Endodermal cell (in vitro differentiated cells): ENCODE measurements around the gene ETDC. TPM values are rescaled to one million over a fixed set of nuclear protein-coding genes. Genes with fewer than 3 reads are reported as not detected.
"Not testable (repeated sequence)": the region's sequence is repeated elsewhere in the genome, so short reads cannot be mapped to it uniquely, and the experiment has no call there.

Source experiments
- DNase-seq: peaks from one replicate; pipeline ENCODE4 v3.0.0-alpha.2; 2017
- H3K27ac ChIP-seq: 2 replicates; pipeline ENCODE4 v1.5.1; 2013; ENCODE audit warnings: mild to moderate bottlenecking, low read depth, low read length, moderate library complexity
- H3K27me3 ChIP-seq: 2 replicates; pipeline ENCODE4 v1.6.1; 2013; ENCODE audit warnings: mild to moderate bottlenecking, low read length, moderate library complexity; ENCODE audit not compliant: insufficient read depth, control insufficient read depth, poor library complexity, severe bottlenecking
- H3K36me3 ChIP-seq: 2 replicates; pipeline ENCODE4 v1.7.0; 2013; ENCODE audit warnings: mild to moderate bottlenecking, low read length, moderate library complexity; ENCODE audit not compliant: control insufficient read depth, insufficient read depth
- H3K4me1 ChIP-seq: one replicate; pipeline ENCODE4 v1.7.0; 2013; ENCODE audit warnings: low read length; ENCODE audit not compliant: control insufficient read depth, insufficient read depth
- H3K4me3 ChIP-seq: 2 replicates; pipeline ENCODE4 v1.5.1; 2013; ENCODE audit warnings: mild to moderate bottlenecking, low read length, moderate library complexity
- H3K9ac ChIP-seq: 2 replicates; pipeline ENCODE4 v1.6.1; 2013; ENCODE audit warnings: mild to moderate bottlenecking, low read length, moderate library complexity; ENCODE audit not compliant: poor library complexity, severe bottlenecking; ENCODE audit errors: extremely low read depth
- H3K9me3 ChIP-seq: 2 replicates; pipeline ENCODE4 v1.6.1; 2013; ENCODE audit warnings: mild to moderate bottlenecking, low read length, moderate library complexity; ENCODE audit not compliant: control insufficient read depth
- H3K27ac Mint-ChIP-seq: 2 replicates; pipeline ENCODE4 v1.8.0; 2020; ENCODE audit warnings: mixed read lengths
- H3K27me3 Mint-ChIP-seq: 2 replicates; pipeline ENCODE4 v1.8.0; 2021; ENCODE audit warnings: mild to moderate bottlenecking, mixed read lengths; ENCODE audit not compliant: insufficient read depth
- H3K36me3 Mint-ChIP-seq: 2 replicates; pipeline ENCODE4 v1.8.0; 2020; ENCODE audit warnings: low read depth, mixed read lengths
- H3K4me1 Mint-ChIP-seq: 2 replicates; pipeline ENCODE4 v1.8.0; 2020; ENCODE audit warnings: mixed read lengths
- H3K4me3 Mint-ChIP-seq: 2 replicates; pipeline ENCODE4 v1.8.0; 2020; ENCODE audit warnings: mild to moderate bottlenecking, moderate library complexity, mixed read lengths
- H3K9me3 Mint-ChIP-seq: 2 replicates; pipeline ENCODE4 v1.8.0; 2020; ENCODE audit warnings: mild to moderate bottlenecking, mixed read lengths
- WGBS, 2 experiments: methylation state at CpG; one replicate each; pipeline versions ENCODE4 v1.1.5 to v1.1.7; 2013; ENCODE audit warnings: missing lambda C conversion rate in 2 of 2, mixed read lengths in 1 of 2; ENCODE audit not compliant: insufficient coverage in 1 of 2, insufficient read length in 1 of 2; 5-methylcytosine and 5-hydroxymethylcytosine counted together
- long read RNA-seq, 4 experiments: library from polyadenylated mRNA in 2 of 4; library from RNA in 1 of 4; library from capped mRNA in 1 of 4; stranded (forward) in 3 of 4; unstranded in 1 of 4; transcript quantifications; one replicate each; pipeline ENCODE4 v2.0.0, GENCODE V29; 2020 to 2021; ENCODE audit warnings: inconsistent platforms in 1 of 4
- polyA plus RNA-seq, 2 experiments: library from polyadenylated mRNA; stranded (reverse); fragments of 50-300 nt; gene quantifications; one replicate each; pipeline ENCODE4 v1.2.3, GENCODE V29; 2013
- total RNA-seq, 2 donors: library from RNA; stranded (reverse); fragmentation: NEBNext Ultra II Directional in 1 of 2; extraction: Animal tissue kit (Norgen Biotek cat#: 25700) in 1 of 2; gene quantifications; 2 replicates in 1 of 2; 3 replicates in 1 of 2; pipeline ENCODE4 v1.2.1, GENCODE V29; 2021
- TF ChIP-seq, protein P1 (sequence below): fragments of 200-600 bp; sonication (generic); conservative IDR thresholded peaks from 2 replicates; pipeline ENCODE4 v1.5.0; 2021; ENCODE audit warnings: antibody characterized with exemption, mild to moderate bottlenecking

Gene ETDC
- total RNA-seq: not detected
- polyA plus RNA-seq (2013, experiment 1 of 2): not detected
- not detected for polyA plus RNA-seq (2013, experiment 2 of 2)
- long read RNA-seq, experiment 1: 0 reads
- long read RNA-seq, experiment 2: 0 reads
- long read RNA-seq, experiment 3: 0 reads
- long read RNA-seq, experiment 4: 0 reads

DNA sequence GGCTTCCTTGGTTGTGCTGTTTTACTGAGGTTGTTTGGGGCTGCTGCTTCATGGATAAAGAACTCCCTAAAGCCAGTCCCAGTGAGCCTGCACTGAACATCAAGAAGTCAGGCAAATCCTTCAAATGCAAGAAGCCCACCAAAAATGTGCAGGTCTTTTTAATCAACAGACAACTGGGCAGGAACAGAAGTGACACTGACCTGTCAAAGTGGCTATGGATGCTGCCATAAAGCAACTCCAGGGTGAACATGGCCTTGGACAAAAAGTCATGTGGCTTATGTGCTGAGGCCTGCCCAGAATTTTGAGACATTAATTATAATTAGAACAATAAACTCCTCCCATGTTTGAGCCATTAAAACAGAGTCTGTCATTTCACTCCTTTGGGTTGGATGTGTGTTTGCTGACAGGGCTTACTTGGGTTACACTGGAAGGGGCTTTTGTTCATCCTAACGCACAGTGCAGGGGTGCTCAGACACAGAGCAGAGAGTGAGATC is at the start of gene ETDC:
TSS of gene ETDC (plus strand) at position 51 of the 494 bp plus-strand sequence. CDS start at position 51, 0 bp downstream.
- H3K4me3 ChIP-seq: no peak within 1 kb of the TSS
- Mint-ChIP-seq H3K4me1 (no peaks in the 10 kb centered on the region), H3K36me3 (no peaks in the 10 kb centered on the region), H3K27me3 (no peaks in the 10 kb centered on the region), H3K9me3 (peaks cover 74% of the 10 kb centered on the region), H3K27ac (no peak within 1 kb of the TSS), H3K4me3 (no peak within 1 kb of the TSS)
- no peak within 1 kb of the TSS for H3K27ac ChIP-seq
- WGBS, 2 experiments: 100% methylated on average over 1 of the region's 1 CpG; no CpG with 5 or more reads in 1 of the 2 experiments
- no peaks in the 10 kb centered on the region for H3K36me3 ChIP-seq
- no peaks in the 10 kb centered on the region for H3K4me1 ChIP-seq
- no peak within 1 kb of the TSS for H3K9ac ChIP-seq
- H3K9me3 ChIP-seq: no peaks in the 10 kb centered on the region
- H3K27me3 ChIP-seq: no peaks in the 10 kb centered on the region
- DNase-seq: no peak
- TF ChIP-seq, protein P1, sequence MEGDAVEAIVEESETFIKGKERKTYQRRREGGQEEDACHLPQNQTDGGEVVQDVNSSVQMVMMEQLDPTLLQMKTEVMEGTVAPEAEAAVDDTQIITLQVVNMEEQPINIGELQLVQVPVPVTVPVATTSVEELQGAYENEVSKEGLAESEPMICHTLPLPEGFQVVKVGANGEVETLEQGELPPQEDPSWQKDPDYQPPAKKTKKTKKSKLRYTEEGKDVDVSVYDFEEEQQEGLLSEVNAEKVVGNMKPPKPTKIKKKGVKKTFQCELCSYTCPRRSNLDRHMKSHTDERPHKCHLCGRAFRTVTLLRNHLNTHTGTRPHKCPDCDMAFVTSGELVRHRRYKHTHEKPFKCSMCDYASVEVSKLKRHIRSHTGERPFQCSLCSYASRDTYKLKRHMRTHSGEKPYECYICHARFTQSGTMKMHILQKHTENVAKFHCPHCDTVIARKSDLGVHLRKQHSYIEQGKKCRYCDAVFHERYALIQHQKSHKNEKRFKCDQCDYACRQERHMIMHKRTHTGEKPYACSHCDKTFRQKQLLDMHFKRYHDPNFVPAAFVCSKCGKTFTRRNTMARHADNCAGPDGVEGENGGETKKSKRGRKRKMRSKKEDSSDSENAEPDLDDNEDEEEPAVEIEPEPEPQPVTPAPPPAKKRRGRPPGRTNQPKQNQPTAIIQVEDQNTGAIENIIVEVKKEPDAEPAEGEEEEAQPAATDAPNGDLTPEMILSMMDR: no peak

DNA sequence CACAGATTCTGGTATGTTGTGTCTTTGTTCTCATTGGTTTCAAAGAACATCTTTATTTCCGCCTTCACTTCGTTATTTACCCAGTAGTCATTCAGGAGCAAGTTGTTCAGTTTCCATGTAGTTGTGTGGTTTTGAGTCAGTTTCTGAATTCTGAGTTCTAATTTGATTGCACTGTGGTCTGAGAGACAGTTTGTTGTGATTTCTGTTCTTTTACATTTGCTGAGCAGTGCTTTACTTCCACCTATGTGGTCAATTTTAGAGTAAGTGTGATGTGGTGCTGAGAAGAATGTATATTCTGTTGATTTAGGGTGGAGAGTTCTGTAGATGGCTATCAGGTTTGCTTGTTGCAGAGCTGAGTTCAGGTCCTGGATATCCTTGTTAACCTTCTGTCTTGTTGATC is 48.3 kb upstream of the ETDC start:
- not testable (repeated sequence) for H3K4me3 Mint-ChIP-seq, H3K27me3 ChIP-seq, H3K4me3 ChIP-seq, H3K36me3 ChIP-seq, H3K9me3 ChIP-seq, H3K27ac Mint-ChIP-seq, H3K9ac ChIP-seq, H3K4me1 Mint-ChIP-seq, H3K4me1 ChIP-seq, DNase-seq, H3K27me3 Mint-ChIP-seq, H3K27ac ChIP-seq, H3K36me3 Mint-ChIP-seq
- H3K9me3 Mint-ChIP-seq: peaks cover 74% of the 10 kb centered on the region
- WGBS, 2 experiments: 100% methylated on average over 1 of the region's 2 CpGs; no CpG with 5 or more reads in 1 of the 2 experiments

DNA sequence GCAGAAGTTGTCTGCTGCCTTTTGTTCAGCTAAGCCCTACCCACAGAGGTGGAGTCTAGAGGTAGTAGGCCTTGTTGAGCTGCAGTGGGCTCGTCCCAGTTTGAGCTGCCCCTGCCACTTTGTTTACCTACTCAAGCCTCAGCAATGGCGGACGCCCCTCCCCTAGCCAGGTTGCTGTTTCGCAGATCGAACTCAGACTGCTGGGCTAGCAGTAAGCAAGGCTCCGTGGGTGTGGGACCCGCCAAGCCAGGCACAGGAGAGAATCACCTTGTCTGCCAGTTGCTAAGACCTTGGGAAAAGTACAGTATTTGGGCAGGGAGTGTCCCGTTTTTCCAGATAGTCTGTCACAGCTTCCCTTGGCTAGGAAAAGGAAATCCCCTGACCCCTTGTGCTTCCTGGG is 45.9 kb upstream of the ETDC start:
- not testable (repeated sequence) for H3K36me3 Mint-ChIP-seq, H3K27ac ChIP-seq, H3K9ac ChIP-seq, H3K36me3 ChIP-seq, H3K9me3 ChIP-seq, H3K4me3 ChIP-seq, DNase-seq, H3K27me3 Mint-ChIP-seq, H3K4me1 Mint-ChIP-seq, H3K27me3 ChIP-seq, H3K27ac Mint-ChIP-seq, H3K4me1 ChIP-seq, H3K4me3 Mint-ChIP-seq
- WGBS, 2 experiments: 86 to 100% methylated on average over 4 to 8 of the region's 8 CpGs
- H3K9me3 Mint-ChIP-seq: peaks cover 78% of the 10 kb centered on the region

DNA sequence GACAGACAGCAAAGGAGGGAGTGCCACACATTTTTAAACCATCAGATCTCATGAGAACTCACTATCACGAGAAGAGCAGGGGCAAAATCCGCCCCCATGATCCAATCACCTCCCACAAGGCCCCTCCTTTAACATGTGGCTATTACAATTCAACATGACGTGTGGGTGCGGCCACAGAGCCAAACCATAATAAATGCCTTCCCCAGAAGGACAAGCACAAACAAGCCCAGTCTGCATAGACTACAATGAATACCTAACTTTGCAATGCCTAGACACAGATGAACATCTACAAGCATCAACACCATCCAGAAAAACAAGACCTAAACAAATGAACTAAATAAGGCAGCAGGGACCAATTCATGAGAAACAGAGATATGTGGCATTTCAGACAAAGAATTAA is 45.1 kb upstream of the ETDC start:
- Histone ChIP-seq H3K36me3 (no peaks in the 10 kb centered on the region), H3K4me3 (no peak overlapping the region), H3K27me3 (no peaks in the 10 kb centered on the region), H3K4me1 (no peaks in the 10 kb centered on the region), H3K27ac (no peak overlapping the region), H3K9ac (no peak overlapping the region), H3K9me3 (no peaks in the 10 kb centered on the region)
- no peak overlapping the region for H3K27ac Mint-ChIP-seq
- no peaks in the 10 kb centered on the region for H3K27me3 Mint-ChIP-seq
- no peak overlapping the region for H3K4me3 Mint-ChIP-seq
- no peaks in the 10 kb centered on the region for H3K36me3 Mint-ChIP-seq
- peaks cover 81% of the 10 kb centered on the region for H3K9me3 Mint-ChIP-seq
- WGBS, 2 experiments: 93 to 100% methylated on average over 2 to 4 of the region's 4 CpGs
- TF ChIP-seq, protein P1: no peak
- no peak for DNase-seq
- no peaks in the 10 kb centered on the region for H3K4me1 Mint-ChIP-seq
